Endothelial cell of umbilical vein (primary cell): ENCODE data around the gene IL3. TPM values are rescaled to one million over a fixed set of nuclear protein-coding genes. Genes with fewer than 3 reads are reported as not detected.

Source experiments
- BruUV-seq: library from RNA; stranded (reverse); fragments of 400-500 nt; replicated peaks from 2 replicates; lab custom pipeline; 2021; lab: Mats Ljungman, UMichigan
- CTCF ChIA-PET: fragments of 300-600, 350-600 bp; sonication (Branson Sonifier 250); formaldehyde crosslinking; loops from one replicate; lab custom pipeline; 2021; ENCODE audit warnings: antibody characterized with exemption, inconsistent platforms; lab: Charles Lee
- POLR2A ChIA-PET: fragments of 300-600, 350-600 bp; sonication (Branson Sonifier 250); formaldehyde crosslinking; loops from one replicate; lab custom pipeline; 2021; ENCODE audit warnings: antibody characterized with exemption, inconsistent platforms; lab: Charles Lee
- DNase-seq: peaks from one replicate; pipeline ENCODE4 v3.0.0-alpha.2; 2011; ENCODE audit warnings: low read depth, low spot score
- FAIRE-seq: peaks from 2 replicates; lab custom pipeline; 2011; peaks lifted over from hg19 to GRCh38; lab: Jason Lieb, UNC
- H2AFZ ChIP-seq: 2 replicates; pipeline ENCODE4 v1.6.0; 2012; ENCODE audit warnings: low read depth, low read length, control low read depth, inconsistent platforms
- H3K27ac ChIP-seq: 2 replicates; pipeline ENCODE4 v1.5.1; 2011; ENCODE audit warnings: low read depth, mild to moderate bottlenecking, control low read depth, low read length, moderate library complexity; ENCODE audit not compliant: insufficient read depth
- H3K27me3 ChIP-seq, 2 experiments: 2 replicates each; pipeline versions ENCODE4 v1.6.0 to v1.6.1; 2011; ENCODE audit warnings: low read length in 2 of 2, mixed read lengths in 1 of 2; ENCODE audit not compliant: control insufficient read depth in 2 of 2, insufficient read depth in 2 of 2
- H3K36me3 ChIP-seq, 2 experiments: 2 replicates in 1 of 2; 3 replicates in 1 of 2; pipeline ENCODE4 v1.5.1; 2011; ENCODE audit warnings: low read length in 2 of 2, mild to moderate bottlenecking in 1 of 2, moderate library complexity in 1 of 2; ENCODE audit not compliant: control insufficient read depth in 2 of 2, insufficient read depth in 2 of 2; ENCODE audit errors: extremely low read depth in 1 of 2
- H3K4me1 ChIP-seq: 3 replicates; pipeline ENCODE4 v1.5.1; 2011; ENCODE audit warnings: mild to moderate bottlenecking, low read length; ENCODE audit not compliant: control insufficient read depth, insufficient read depth; ENCODE audit errors: extremely low read depth
- H3K4me2 ChIP-seq: 2 replicates; pipeline ENCODE4 v1.6.1; 2011; ENCODE audit warnings: low read length, control low read depth, mixed read lengths; ENCODE audit not compliant: insufficient read depth
- H3K4me3 ChIP-seq, 3 experiments: fragments of 200-600 bp in 1 of 3; sonication (generic), shearing (Covaris generic) in 1 of 3; replicated peaks in 1 of 3; 2 replicates each; pipeline ENCODE4 v1.5.1; 2011 to 2016; ENCODE audit warnings: control low read depth in 3 of 3, low read length in 3 of 3, mild to moderate bottlenecking in 2 of 3, inconsistent platforms in 1 of 3, low read depth in 1 of 3, moderate library complexity in 1 of 3; ENCODE audit not compliant: insufficient read depth in 1 of 3
- H3K79me2 ChIP-seq: 2 replicates; pipeline ENCODE4 v1.6.0; 2012; ENCODE audit warnings: low read length, inconsistent platforms; ENCODE audit not compliant: control insufficient read depth, insufficient read depth
- H3K9ac ChIP-seq: replicated peaks from 2 replicates; pipeline ENCODE3; 2011; ENCODE audit warnings: low read length, control low read depth; ENCODE audit not compliant: insufficient read depth; ENCODE audit errors: extremely low read depth
- H3K9me1 ChIP-seq: replicated peaks from 3 replicates; pipeline ENCODE4 v1.6.0; 2011; ENCODE audit warnings: mild to moderate bottlenecking, low read length; ENCODE audit not compliant: control insufficient read depth, insufficient read depth; ENCODE audit errors: extremely low read depth
- H3K9me3 ChIP-seq: replicated peaks from 2 replicates; pipeline ENCODE4 v1.5.1; 2012; ENCODE audit warnings: low read length, inconsistent platforms; ENCODE audit not compliant: control insufficient read depth, insufficient read depth
- H4K20me1 ChIP-seq: replicated peaks from 2 replicates; pipeline ENCODE3; 2011; ENCODE audit warnings: mild to moderate bottlenecking, low read length; ENCODE audit not compliant: control insufficient read depth, insufficient read depth; ENCODE audit errors: extremely low read depth
- CTCF ChIP-seq, 2 donors: IDR thresholded peaks; 1 replicate in 1 of 2; 2 replicates in 1 of 2; pipeline ENCODE4 v1.5.1; 2011; ENCODE audit warnings: low read length in 2 of 2, mild to moderate bottlenecking in 2 of 2, moderate library complexity in 2 of 2, control low read depth in 1 of 2, inconsistent platforms in 1 of 2, low read depth in 1 of 2; ENCODE audit not compliant: insufficient read depth in 1 of 2; ENCODE audit errors: extremely low read depth in 1 of 2
- EZH2 ChIP-seq: IDR thresholded peaks from 2 replicates; pipeline ENCODE4 v1.6.1; 2012; ENCODE audit warnings: borderline replicate concordance, low read depth, mild to moderate bottlenecking, moderate library complexity, low read length, inconsistent platforms; ENCODE audit not compliant: severe bottlenecking
- FOS ChIP-seq: IDR thresholded peaks from 2 replicates; pipeline ENCODE4 v1.6.1; 2011; ENCODE audit warnings: mild to moderate bottlenecking, low read length, moderate library complexity, borderline replicate concordance; ENCODE audit not compliant: insufficient read depth
- GATA2 ChIP-seq: IDR thresholded peaks from 2 replicates; pipeline ENCODE4 v1.7.0; 2011; ENCODE audit warnings: low read depth, mild to moderate bottlenecking, moderate library complexity, mixed read lengths, low read length; ENCODE audit not compliant: insufficient read length, insufficient read depth
- JUN ChIP-seq: IDR thresholded peaks from 2 replicates; pipeline ENCODE4 v1.6.1; 2011; ENCODE audit warnings: borderline replicate concordance, low read depth; ENCODE audit not compliant: insufficient read length, insufficient read depth
- MYC ChIP-seq: IDR thresholded peaks from one replicate; pipeline ENCODE4 v1.6.1; 2011; ENCODE audit warnings: mild to moderate bottlenecking, low read depth, low read length
- POLR2A ChIP-seq: IDR thresholded peaks from 2 replicates; pipeline ENCODE4 v1.6.1; 2012; ENCODE audit warnings: low read depth, mild to moderate bottlenecking, control low read depth, low read length
- POLR2AphosphoS5 ChIP-seq: IDR thresholded peaks from 2 replicates; pipeline ENCODE4 v1.6.1; 2012; ENCODE audit warnings: low read depth, mild to moderate bottlenecking, control low read depth, low read length, moderate library complexity; ENCODE audit not compliant: insufficient read depth
- dilution Hi-C: fragments of 300-500 bp; cut with MboI; formaldehyde crosslinking; loops from one replicate; pipeline ENCODE4 v1.15.0; 2019; ENCODE audit warnings: low sequenced_read_pairs; ENCODE audit not compliant: extremely low pct_ligation_motif_present
- intact Hi-C: fragments of 100-400 bp; cut with micrococcal nuclease; formaldehyde crosslinking; loops from one replicate; pipeline ENCODE4 v1.10.0; 2022
- polyA plus RNA-seq, 4 experiments: library from polyadenylated mRNA; depleted of rRNA in 3 of 4; stranded (reverse) in 3 of 4; unstranded in 1 of 4; fragments of >200 nt; gene quantifications; 2 replicates each; pipeline versions ENCODE4 v1.2.1 to v1.2.3, GENCODE V29; 2011 to 2012; ENCODE audit warnings: missing spikeins in 1 of 4
- total RNA-seq: library from RNA; stranded (reverse); gene quantifications from 2 replicates; pipeline ENCODE4 v1.2.3, GENCODE V29; 2021
- TF ChIP-seq, protein P1 (sequence below): IDR thresholded peaks from 2 replicates; pipeline ENCODE4 v1.6.1; 2011; ENCODE audit not compliant: insufficient read depth, insufficient read length

Gene IL3
- total and polyA plus RNA-seq, 2 donors (not counting 3 experiments of a cell fraction or from before 2014, with no cell fraction given), result not detected

- Histone ChIP-seq H3K4me1 (peaks cover 17% of the 10 kb centered on the region), H4K20me1 (no peaks in the 10 kb centered on the region), H3K27ac (no peak overlapping the region), H3K9me3 (no peaks in the 10 kb centered on the region), H3K36me3 (no peaks in the 10 kb centered on the region), H3K9ac (no peak overlapping the region), H3K4me2 (no peak overlapping the region), H3K27me3 (peaks cover 0 to 4% of the 10 kb centered on the region in 2 experiments), H2AFZ (no peak overlapping the region), H3K79me2 (no peaks in the 10 kb centered on the region), H3K9me1 (no peaks in the 10 kb centered on the region), H3K4me3 (no peak overlapping the region)
- ChIA-PET CTCF (interaction anchor here (0.9 to 1.3 kb wide), 2 partner anchors 31 to 39 kb away, joined by 3 read pairs; partner anchors contain the start of gene CSF2), POLR2A (interaction anchor here (1.0 kb wide), 1 partner anchor 18 kb away, joined by 3 read pairs; no protein-coding TSS in a partner anchor)
- BruUV-seq, result no TSS peak
- TF ChIP-seq POLR2A (no peak), POLR2AphosphoS5 (no peak), JUN (no peak), EZH2 (no peak), CTCF (IDR thresholded peaks at IDR 0.05; ENCODE audit: extremely low read depth in 1 of 2, insufficient read depth in 1 of 2, low read depth in 1 of 2, low read length in 2 of 2) (no peak), MYC (no peak), FOS (no peak), GATA2 (no peak)
- TF ChIP-seq, protein P1, sequence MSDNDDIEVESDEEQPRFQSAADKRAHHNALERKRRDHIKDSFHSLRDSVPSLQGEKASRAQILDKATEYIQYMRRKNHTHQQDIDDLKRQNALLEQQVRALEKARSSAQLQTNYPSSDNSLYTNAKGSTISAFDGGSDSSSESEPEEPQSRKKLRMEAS, result no peak
- dilution Hi-C loops, result no loop called here
- intact Hi-C loops, result no loop called here
- FAIRE-seq (no peak), DNase-seq (no peak)
These were observed 44.1 kb downstream of the IL3 start for GRCh38 chr5:132104556-132104955.
